Adrenal gland (tissue), 5 donors: ENCODE results near the gene ASCL2.

Experiments used
- POLR2A ChIP-seq, 2 donors: fragments of 450-650 bp; IDR thresholded peaks; one replicate each; pipeline ENCODE4 v1.6.1; 2017; ENCODE audit warnings: antibody characterized with exemption in 2 of 2, mild to moderate bottlenecking in 2 of 2, moderate library complexity in 1 of 2
- TF ChIP-seq, protein P1 (sequence below), 6 experiments: fragments of 450-650 bp in 4 of 6; fragments of 200-600 bp in 2 of 6; sonication (generic) in 1 of 6; IDR thresholded peaks; 1 replicate in 5 of 6; 2 replicates in 1 of 6; pipeline versions ENCODE4 v1.5.1 to v1.8.0; 2016 to 2021; ENCODE audit warnings: antibody characterized with exemption in 6 of 6, mild to moderate bottlenecking in 2 of 6, moderate library complexity in 1 of 6
- donor health status: DM: no; HTN: no; CAD: no.

GRCh38 chr11:2319791-2320472, 49.5 kb upstream of the ASCL2 start:
- TF ChIP-seq, protein P1, sequence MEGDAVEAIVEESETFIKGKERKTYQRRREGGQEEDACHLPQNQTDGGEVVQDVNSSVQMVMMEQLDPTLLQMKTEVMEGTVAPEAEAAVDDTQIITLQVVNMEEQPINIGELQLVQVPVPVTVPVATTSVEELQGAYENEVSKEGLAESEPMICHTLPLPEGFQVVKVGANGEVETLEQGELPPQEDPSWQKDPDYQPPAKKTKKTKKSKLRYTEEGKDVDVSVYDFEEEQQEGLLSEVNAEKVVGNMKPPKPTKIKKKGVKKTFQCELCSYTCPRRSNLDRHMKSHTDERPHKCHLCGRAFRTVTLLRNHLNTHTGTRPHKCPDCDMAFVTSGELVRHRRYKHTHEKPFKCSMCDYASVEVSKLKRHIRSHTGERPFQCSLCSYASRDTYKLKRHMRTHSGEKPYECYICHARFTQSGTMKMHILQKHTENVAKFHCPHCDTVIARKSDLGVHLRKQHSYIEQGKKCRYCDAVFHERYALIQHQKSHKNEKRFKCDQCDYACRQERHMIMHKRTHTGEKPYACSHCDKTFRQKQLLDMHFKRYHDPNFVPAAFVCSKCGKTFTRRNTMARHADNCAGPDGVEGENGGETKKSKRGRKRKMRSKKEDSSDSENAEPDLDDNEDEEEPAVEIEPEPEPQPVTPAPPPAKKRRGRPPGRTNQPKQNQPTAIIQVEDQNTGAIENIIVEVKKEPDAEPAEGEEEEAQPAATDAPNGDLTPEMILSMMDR (IDR thresholded peaks at IDR 0.05), result no peak
- no peak for TF ChIP-seq POLR2A (IDR thresholded peaks at IDR 0.05)
